ENCODE data around the gene PRR19. TPM values are rescaled to one million over a fixed set of nuclear protein-coding genes. Genes with fewer than 3 reads are reported as not detected.

PRR19 gene
- total RNA-seq, 1 experiment from 2014 or later = not detected

DNA sequence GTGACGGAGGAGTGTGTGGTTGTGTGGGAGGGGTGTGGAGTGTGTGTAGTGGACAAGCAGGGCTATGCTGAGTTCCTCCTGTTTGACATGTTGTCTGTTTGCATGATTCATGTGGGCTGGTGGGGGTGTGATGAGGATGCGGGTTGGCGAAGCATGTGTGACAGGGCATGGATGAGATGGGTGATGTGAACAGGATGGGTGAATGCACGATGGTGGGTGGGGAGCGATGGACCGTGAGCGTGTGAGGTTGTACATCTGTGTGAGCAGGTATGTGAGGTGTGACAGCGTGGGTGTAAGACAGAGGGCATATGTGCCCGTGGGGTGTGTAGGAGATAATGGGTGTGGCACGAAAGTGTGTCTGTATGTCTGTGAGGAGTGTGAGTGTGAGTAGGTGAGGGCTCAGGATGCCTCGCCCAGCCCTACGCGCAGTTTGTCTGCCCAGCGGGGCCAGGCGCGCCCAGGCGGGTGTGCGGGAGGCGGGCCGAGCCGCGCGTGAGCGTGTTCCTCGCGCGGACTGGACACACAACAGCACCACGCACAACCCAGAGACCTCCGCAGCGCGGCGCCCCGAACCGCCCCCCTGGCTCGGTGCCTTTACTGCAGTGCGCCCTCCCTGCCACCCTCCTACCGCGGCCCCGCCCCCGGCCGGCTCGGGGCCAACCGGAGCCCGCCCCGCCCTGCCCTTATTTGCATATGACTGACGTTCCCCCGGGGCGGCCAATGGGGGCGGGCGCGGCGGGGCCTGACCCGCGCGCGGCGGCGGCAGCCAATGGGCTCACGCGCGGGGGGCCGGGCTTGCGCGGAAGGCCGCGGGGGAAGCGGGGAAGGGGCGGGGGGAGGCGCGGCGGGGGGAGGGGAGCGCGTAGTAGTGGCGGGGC lies 18.5 kb upstream of the PRR19 start:
- ChIA-PET CTCF (no interaction called here), POLR2A (ENCODE audit: unreplicated experiment) (no interaction called here)
- Histone ChIP-seq H2AFZ (ENCODE audit: low read length) (no peak overlapping the region), H3K4me3 (ENCODE audit: low read length) (no peak overlapping the region), H3F3A (ENCODE audit: low read length, unreplicated experiment) (no peaks in the 10 kb centered on the region), H3K4me2 (ENCODE audit: low read length) (no peak overlapping the region), H3K9ac (ENCODE audit: low read length) (no peak overlapping the region), H3K27me3 (ENCODE audit: low read length) (no peaks in the 10 kb centered on the region), H3K9me3 (ENCODE audit: low read length) (no peaks in the 10 kb centered on the region), H3K9me2 (replicated peaks; ENCODE audit: low read length) (no peaks in the 10 kb centered on the region), H3K79me2 (ENCODE audit: low read length) (no peaks in the 10 kb centered on the region), H4K20me1 (ENCODE audit: low read length) (no peaks in the 10 kb centered on the region), H3K27ac (ENCODE audit: low read length) (no peak overlapping the region), H3K4me1 (ENCODE audit: insufficient read depth, low read length) (no peaks in the 10 kb centered on the region), H3K36me3 (ENCODE audit: low read depth, low read length) (no peaks in the 10 kb centered on the region)
- no peak for TF ChIP-seq EZH2 (IDR thresholded peaks at IDR 0.05; ENCODE audit: low read length, unreplicated experiment)
- TF ChIP-seq EZH2phosphoT487 (IDR thresholded peaks at IDR 0.05; ENCODE audit: borderline replicate concordance, low read length) = no peak
- BruUV-seq (replicated peaks) = no TSS peak
- intact Hi-C loops (cut with micrococcal nuclease) = no loop called here
- no peak for ATAC-seq
- DNase-seq = no peak

DNA sequence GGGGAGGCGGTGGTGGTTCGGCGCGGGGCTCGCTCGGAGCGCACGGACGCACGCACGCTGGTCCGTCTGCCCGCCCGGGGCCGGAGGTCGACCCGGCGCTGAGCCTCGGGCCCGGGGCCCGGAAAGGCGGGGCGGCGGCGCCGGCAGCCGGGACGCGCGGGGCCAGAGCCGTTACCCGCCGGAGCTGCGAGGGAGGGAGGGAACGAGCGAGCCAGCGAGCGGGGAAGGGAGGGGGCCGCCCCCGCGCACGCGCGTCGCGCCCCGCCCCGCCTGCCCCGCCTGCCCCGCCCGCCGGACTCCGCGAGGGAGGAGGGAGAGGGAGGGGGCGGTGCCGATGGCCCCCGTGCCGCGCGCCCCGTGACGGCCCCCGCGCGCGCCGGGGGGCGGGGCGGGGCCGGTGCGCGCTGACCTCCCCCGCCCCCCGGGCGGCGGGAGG lies 17.8 kb upstream of the PRR19 start:
- H2AFZ ChIP-seq (ENCODE audit: low read length) = no peak overlapping the region
- POLR2A ChIA-PET (ENCODE audit: unreplicated experiment) = no interaction called here
- H3K4me1 ChIP-seq (ENCODE audit: insufficient read depth, low read length) = no peaks in the 10 kb centered on the region
- TF ChIP-seq EZH2phosphoT487 (IDR thresholded peaks at IDR 0.05; ENCODE audit: borderline replicate concordance, low read length) = no peak
- TF ChIP-seq, protein P1, sequence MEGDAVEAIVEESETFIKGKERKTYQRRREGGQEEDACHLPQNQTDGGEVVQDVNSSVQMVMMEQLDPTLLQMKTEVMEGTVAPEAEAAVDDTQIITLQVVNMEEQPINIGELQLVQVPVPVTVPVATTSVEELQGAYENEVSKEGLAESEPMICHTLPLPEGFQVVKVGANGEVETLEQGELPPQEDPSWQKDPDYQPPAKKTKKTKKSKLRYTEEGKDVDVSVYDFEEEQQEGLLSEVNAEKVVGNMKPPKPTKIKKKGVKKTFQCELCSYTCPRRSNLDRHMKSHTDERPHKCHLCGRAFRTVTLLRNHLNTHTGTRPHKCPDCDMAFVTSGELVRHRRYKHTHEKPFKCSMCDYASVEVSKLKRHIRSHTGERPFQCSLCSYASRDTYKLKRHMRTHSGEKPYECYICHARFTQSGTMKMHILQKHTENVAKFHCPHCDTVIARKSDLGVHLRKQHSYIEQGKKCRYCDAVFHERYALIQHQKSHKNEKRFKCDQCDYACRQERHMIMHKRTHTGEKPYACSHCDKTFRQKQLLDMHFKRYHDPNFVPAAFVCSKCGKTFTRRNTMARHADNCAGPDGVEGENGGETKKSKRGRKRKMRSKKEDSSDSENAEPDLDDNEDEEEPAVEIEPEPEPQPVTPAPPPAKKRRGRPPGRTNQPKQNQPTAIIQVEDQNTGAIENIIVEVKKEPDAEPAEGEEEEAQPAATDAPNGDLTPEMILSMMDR (conservative IDR thresholded peaks at IDR 0.05; ENCODE audit: low read depth, low read length) = no peak
- no peak for TF ChIP-seq EZH2 (IDR thresholded peaks at IDR 0.05; ENCODE audit: low read length, unreplicated experiment)
- H3K79me2 ChIP-seq (ENCODE audit: low read length) = no peaks in the 10 kb centered on the region
- H3K9me3 ChIP-seq (ENCODE audit: low read length) = no peaks in the 10 kb centered on the region
- H3K4me3 ChIP-seq (ENCODE audit: low read length) = no peak overlapping the region
- no peaks in the 10 kb centered on the region for H3F3A ChIP-seq (ENCODE audit: low read length, unreplicated experiment)
- H3K36me3 ChIP-seq (ENCODE audit: low read depth, low read length) = no peaks in the 10 kb centered on the region
- H3K4me2 ChIP-seq (ENCODE audit: low read length) = no peak overlapping the region
- H3K9me2 ChIP-seq (replicated peaks; ENCODE audit: low read length) = no peaks in the 10 kb centered on the region
- CTCF ChIA-PET = no interaction called here
- DNase-seq (no peak), ATAC-seq (no peak)
- no TSS peak for BruUV-seq (replicated peaks)
- intact Hi-C loops (cut with micrococcal nuclease) = no loop called here
- H3K27me3 ChIP-seq (ENCODE audit: low read length) = no peaks in the 10 kb centered on the region
- no peak overlapping the region for H3K27ac ChIP-seq (ENCODE audit: low read length)
- H4K20me1 ChIP-seq (ENCODE audit: low read length) = no peaks in the 10 kb centered on the region
- no peak overlapping the region for H3K9ac ChIP-seq (ENCODE audit: low read length)

DNA sequence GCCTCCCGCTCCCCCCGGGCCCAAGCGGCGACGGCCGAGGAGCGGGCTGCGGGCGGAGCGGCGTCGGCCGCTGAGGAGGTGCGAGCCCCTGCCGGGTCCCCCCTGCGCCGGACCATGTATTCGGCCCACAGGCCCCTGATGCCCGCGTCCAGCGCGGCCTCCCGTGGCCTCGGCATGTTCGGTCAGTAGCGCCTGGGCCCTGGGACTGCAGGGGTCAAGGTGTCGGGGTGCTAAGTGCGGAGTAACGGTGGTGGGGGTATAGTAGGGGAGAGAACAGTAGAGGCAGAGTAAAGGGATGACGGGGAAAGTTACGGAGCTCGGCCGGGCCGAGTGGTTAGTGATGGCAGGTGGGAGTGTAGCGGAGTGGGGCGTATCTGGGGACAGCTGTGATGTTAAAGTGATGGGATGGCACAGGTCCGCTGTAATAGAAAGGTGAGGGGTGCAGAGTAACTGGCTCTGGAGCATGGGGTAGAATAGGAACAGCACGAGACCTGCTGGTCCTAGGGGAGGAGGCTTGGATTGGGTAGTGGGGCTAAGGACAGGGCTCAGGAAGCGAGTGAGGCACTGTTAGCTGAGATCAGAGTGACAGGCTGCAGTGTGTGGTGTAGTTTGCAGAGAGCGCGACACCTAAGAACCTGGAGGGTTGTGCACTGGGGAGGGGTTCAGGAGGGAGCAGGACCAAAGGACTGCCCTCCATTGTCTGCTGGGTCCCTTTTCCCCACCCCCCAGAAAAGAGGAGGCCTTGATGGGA lies 17.2 kb upstream of the PRR19 start:
- no peaks in the 10 kb centered on the region for H3K4me1 ChIP-seq (ENCODE audit: insufficient read depth, low read length)
- H3K9ac ChIP-seq (ENCODE audit: low read length) = no peak overlapping the region
- no peak for ATAC-seq

More for the DNA sequence above, 17.2 kb upstream of the PRR19 start:
- H3F3A ChIP-seq (ENCODE audit: low read length, unreplicated experiment) = no peaks in the 10 kb centered on the region
- no peak overlapping the region for H3K27ac ChIP-seq (ENCODE audit: low read length)
- intact Hi-C loops (cut with micrococcal nuclease) = no loop called here
- no peak overlapping the region for H3K4me3 ChIP-seq (ENCODE audit: low read length)
- no peaks in the 10 kb centered on the region for H4K20me1 ChIP-seq (ENCODE audit: low read length)
- DNase-seq = no peak
- no TSS peak for BruUV-seq (replicated peaks)
- no peaks in the 10 kb centered on the region for H3K9me3 ChIP-seq (ENCODE audit: low read length)
- no peaks in the 10 kb centered on the region for H3K36me3 ChIP-seq (ENCODE audit: low read depth, low read length)
- no peak overlapping the region for H3K4me2 ChIP-seq (ENCODE audit: low read length)
- H3K27me3 ChIP-seq (ENCODE audit: low read length) = no peaks in the 10 kb centered on the region
- CTCF ChIA-PET = no interaction called here
- H3K9me2 ChIP-seq (replicated peaks; ENCODE audit: low read length) = no peaks in the 10 kb centered on the region
- H2AFZ ChIP-seq (ENCODE audit: low read length) = no peak overlapping the region
- POLR2A ChIA-PET (ENCODE audit: unreplicated experiment) = no interaction called here
- no peaks in the 10 kb centered on the region for H3K79me2 ChIP-seq (ENCODE audit: low read length)
- no peak for TF ChIP-seq EZH2phosphoT487 (IDR thresholded peaks at IDR 0.05; ENCODE audit: borderline replicate concordance, low read length)

Measured in PC-3 (cell line).